GM12891 (cell line): ENCODE measurements around the gene TBC1D8.

Experiments used
- PAX5 ChIP-seq: IDR thresholded peaks from 2 replicates; pipeline ENCODE4 v1.6.1; 2011; ENCODE audit warnings: low read length, moderate library complexity, mild to moderate bottlenecking; ENCODE audit not compliant: insufficient read depth, severe bottlenecking
- POLR2A ChIP-seq: IDR thresholded peaks from 2 replicates; pipeline ENCODE4 v1.6.1; 2011; ENCODE audit warnings: low read depth, low read length, control low read depth

- TF ChIP-seq PAX5 (no peak), POLR2A (no peak)
Measured at GRCh38 chr2:101038455-101039255, 112.5 kb downstream of the TBC1D8 start.
